Measurements from ENCODE around the gene DDX51.
A peak's percentile ranks its signal among the peaks of the same experiment; 100 is the strongest.

Gene DDX51

GRCh38 chr12:132188916-132189325, 44.8 kb upstream of the DDX51 start:
- TF ChIP-seq CTCF (IDR thresholded peaks at IDR 0.05; ENCODE audit: insufficient read depth, low read length, missing control alignments) = no peak
- DNase-seq (ENCODE audit: low read depth, low spot score) = no peak
- ChIA-PET CTCF (interaction anchor here (1.2 kb wide), 1 partner anchor 35 kb away, joined by 5 read pairs; no protein-coding TSS in a partner anchor), POLR2A (no interaction called here)
- peak overlapping the region; percentile 61 for H3K4me3 ChIP-seq (ENCODE audit: low read depth, low read length)

- no peak for DNase-seq (ENCODE audit: low read depth, low spot score)
- CTCF ChIA-PET = no interaction called here
- POLR2A ChIA-PET = no interaction called here
- H3K4me3 ChIP-seq (ENCODE audit: low read depth, low read length) = no peak overlapping the region
- TF ChIP-seq CTCF (IDR thresholded peaks at IDR 0.05; ENCODE audit: insufficient read depth, low read length, missing control alignments) = no peak
These were observed 44.4 kb upstream of the DDX51 start for GRCh38 chr12:132188451-132188901.

- no peak overlapping the region for H3K4me3 ChIP-seq (ENCODE audit: low read depth, low read length)
- DNase-seq (ENCODE audit: low read depth, low spot score) = no peak
- CTCF ChIA-PET = no interaction called here
- TF ChIP-seq CTCF (IDR thresholded peaks at IDR 0.05; ENCODE audit: insufficient read depth, low read length, missing control alignments) = no peak
- POLR2A ChIA-PET = no interaction called here
These were observed 43.7 kb upstream of the DDX51 start for GRCh38 chr12:132187646-132188450.

GRCh38 chr12:132186857-132187620, 42.9 kb upstream of the DDX51 start:
- CTCF ChIA-PET = no interaction called here
- no peak for TF ChIP-seq CTCF (IDR thresholded peaks at IDR 0.05; ENCODE audit: insufficient read depth, low read length, missing control alignments)
- DNase-seq (ENCODE audit: low read depth, low spot score) = no peak
- POLR2A ChIA-PET = no interaction called here
- H3K4me3 ChIP-seq (ENCODE audit: low read depth, low read length) = no peak overlapping the region

- TF ChIP-seq CTCF (IDR thresholded peaks at IDR 0.05; ENCODE audit: insufficient read depth, low read length, missing control alignments) = no peak
- ChIA-PET CTCF (no interaction called here), POLR2A (no interaction called here)
- DNase-seq (ENCODE audit: low read depth, low spot score) = no peak
- no peak overlapping the region for H3K4me3 ChIP-seq (ENCODE audit: low read depth, low read length)
These were observed 42.2 kb upstream of the DDX51 start for GRCh38 chr12:132186208-132186856.

DNA sequence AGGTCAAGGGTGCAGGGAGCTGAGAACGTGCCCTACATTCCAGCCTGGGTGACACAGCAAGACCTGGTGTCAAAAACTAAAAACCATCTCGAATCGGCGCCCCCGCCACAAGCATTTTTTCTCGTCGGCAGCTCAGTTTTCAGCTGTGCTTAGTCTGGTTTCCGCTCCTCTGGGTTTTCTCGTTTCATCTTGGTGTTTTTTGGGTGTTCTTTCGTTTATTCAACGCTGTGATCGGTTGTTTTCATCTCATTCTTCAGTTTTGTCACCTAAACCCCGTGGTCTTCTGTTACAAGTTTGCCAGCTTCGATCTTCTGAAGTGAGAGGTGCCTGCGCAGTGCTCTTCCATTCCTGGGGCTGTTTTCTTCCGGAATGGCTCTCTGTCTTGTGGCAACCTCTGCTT, 41.6 kb upstream of the DDX51 start:
- POLR2A ChIA-PET = no interaction called here
- no peak for TF ChIP-seq CTCF (IDR thresholded peaks at IDR 0.05; ENCODE audit: insufficient read depth, low read length, missing control alignments)
- no peak overlapping the region for H3K4me3 ChIP-seq (ENCODE audit: low read depth, low read length)
- CTCF ChIA-PET = no interaction called here
- no peak for DNase-seq (ENCODE audit: low read depth, low spot score)

Measured in AG04449 (cell line).